Measurements from ENCODE around the gene SUPT7L. TPM values are rescaled to one million over a fixed set of nuclear protein-coding genes. Genes with fewer than 3 reads are reported as not detected.
A peak's percentile ranks its signal among the peaks of the same experiment; 100 is the strongest.

SUPT7L gene
- total RNA-seq, 6 experiments from 2014 or later: 11.4 to 15.3 (median 13.9) TPM

DNA sequence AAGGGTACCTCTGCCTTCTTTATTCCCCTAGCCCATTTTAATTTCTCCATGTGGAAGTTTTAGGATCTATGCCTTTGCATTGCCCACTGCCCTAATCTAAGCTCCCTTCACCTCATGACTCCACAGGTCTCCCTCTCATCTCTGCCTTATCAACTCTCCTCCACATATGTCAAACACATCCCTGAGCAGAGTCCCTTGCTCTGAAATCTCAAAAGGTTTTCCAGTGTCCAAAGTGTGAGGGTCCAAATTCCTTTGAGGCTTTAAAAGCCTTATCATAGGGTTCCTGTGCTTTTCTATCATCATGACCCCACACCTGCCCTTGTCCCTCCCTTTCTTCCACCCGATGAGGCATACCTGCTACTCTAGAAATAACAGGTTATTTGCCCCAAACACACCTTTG lies 38.9 kb upstream of the SUPT7L start:
- no peak overlapping the region for H3K4me3 ChIP-seq
- H3K9me3 ChIP-seq: no peaks in the 10 kb centered on the region
- H3K27ac ChIP-seq: no peak overlapping the region
- H3K4me1 ChIP-seq: peaks cover 0 to 4% (median 0%) of the 10 kb centered on the region in 4 donors
- H3K27me3 ChIP-seq: no peaks in the 10 kb centered on the region
- TF ChIP-seq CTCF (IDR thresholded peaks at IDR 0.05) (no peak), POLR2A (IDR thresholded peaks at IDR 0.05) (no peak)
- 55% methylated on average over 1 of the region's 1 CpG for WGBS (ENCODE audit: insufficient coverage, low coverage, low lambda C conversion rate, missing lambda C conversion rate)
- no peak for ATAC-seq
- intact Hi-C loops (cut with DNase I): no loop called here
- no peaks in the 10 kb centered on the region for H3K36me3 ChIP-seq
- no peak for DNase-seq

- Histone ChIP-seq H3K27ac (no peak overlapping the region), H3K4me3 (no peak overlapping the region), H3K9me3 (no peaks in the 10 kb centered on the region), H3K27me3 (no peaks in the 10 kb centered on the region), H3K36me3 (no peaks in the 10 kb centered on the region), H3K4me1 (peaks cover 0 to 4% (median 0%) of the 10 kb centered on the region in 4 donors)
- TF ChIP-seq POLR2A (IDR thresholded peaks at IDR 0.05): no peak
- TF ChIP-seq CTCF (IDR thresholded peaks at IDR 0.05): no peak
- 25% methylated on average over 2 of the region's 5 CpGs for WGBS (ENCODE audit: insufficient coverage, low coverage, low lambda C conversion rate, missing lambda C conversion rate)
- intact Hi-C loops (cut with DNase I): no loop called here
- ATAC-seq: peak; percentile 63 to 79 (median 68)
- peak; percentile 72 to 79 (median 75) for DNase-seq
Measured at GRCh38 chr2:27701676-27702075, 38.3 kb upstream of the SUPT7L start.

GRCh38 chr2:27697660-27698059 lies 34.2 kb upstream of the SUPT7L start:
- Histone ChIP-seq H3K27ac (no peak overlapping the region), H3K36me3 (peaks cover 0 to 22% (median 3%) of the 10 kb centered on the region in 4 donors), H3K9me3 (no peaks in the 10 kb centered on the region), H3K4me3 (no peak overlapping the region), H3K4me1 (no peaks in the 10 kb centered on the region), H3K27me3 (no peaks in the 10 kb centered on the region)
- TF ChIP-seq CTCF (IDR thresholded peaks at IDR 0.05) (no peak), POLR2A (IDR thresholded peaks at IDR 0.05) (no peak)
- ATAC-seq (no peak), DNase-seq (no peak)
- intact Hi-C loops (cut with DNase I): no loop called here
- 88% methylated on average over 1 of the region's 1 CpG for WGBS (ENCODE audit: insufficient coverage, low coverage, low lambda C conversion rate, missing lambda C conversion rate)

GRCh38 chr2:27690052-27690451 lies 26.6 kb upstream of the SUPT7L start:
- DNase-seq (no peak), ATAC-seq (no peak)
- TF ChIP-seq POLR2A (IDR thresholded peaks at IDR 0.05): no peak
- TF ChIP-seq CTCF (IDR thresholded peaks at IDR 0.05): no peak
- no peaks in the 10 kb centered on the region for H3K4me1 ChIP-seq
- H3K9me3 ChIP-seq: no peaks in the 10 kb centered on the region
- H3K4me3 ChIP-seq: no peak overlapping the region
- intact Hi-C loops (cut with DNase I): no loop called here
- no peak overlapping the region for H3K27ac ChIP-seq
- H3K27me3 ChIP-seq: no peaks in the 10 kb centered on the region
- H3K36me3 ChIP-seq: peaks cover 0 to 41% (median 19%) of the 10 kb centered on the region in 4 donors

DNA sequence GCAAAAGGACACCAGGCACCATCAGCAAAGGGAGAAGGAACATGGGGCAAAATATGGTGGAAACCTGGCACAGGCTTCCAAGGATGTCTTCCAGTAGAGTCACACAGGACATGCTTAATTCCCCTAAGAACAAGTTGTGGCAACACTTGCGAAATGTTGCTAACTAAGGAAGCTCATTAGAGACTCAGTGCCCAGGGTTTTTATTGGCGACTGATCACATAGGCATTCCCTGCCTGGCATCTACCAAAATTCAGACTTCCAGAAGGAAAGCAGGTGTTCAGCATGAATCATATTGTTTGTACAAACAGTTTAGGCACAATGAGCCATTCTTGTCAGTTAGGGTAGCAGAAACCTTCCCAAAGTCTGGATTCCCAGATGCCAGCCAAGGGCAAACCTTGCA lies 26.0 kb upstream of the SUPT7L start:
- H3K36me3 ChIP-seq: peaks cover 0 to 38% (median 19%) of the 10 kb centered on the region in 4 donors
- TF ChIP-seq POLR2A (IDR thresholded peaks at IDR 0.05) (no peak), CTCF (IDR thresholded peaks at IDR 0.05) (no peak)
- no peaks in the 10 kb centered on the region for H3K27me3 ChIP-seq
- no peak overlapping the region for H3K4me3 ChIP-seq
- ATAC-seq (no peak), DNase-seq (no peak)
- H3K27ac ChIP-seq: no peak overlapping the region
- 94% methylated on average over 2 of the region's 2 CpGs for WGBS (ENCODE audit: insufficient coverage, low coverage, low lambda C conversion rate, missing lambda C conversion rate)
- H3K4me1 ChIP-seq: no peaks in the 10 kb centered on the region
- no peaks in the 10 kb centered on the region for H3K9me3 ChIP-seq
- intact Hi-C loops (cut with DNase I): no loop called here

All from right lobe of liver (tissue), 6 donors.